Right ventricle myocardium superior (tissue), 1 donor: ENCODE data around the gene C5orf63. TPM values are rescaled to one million over a fixed set of nuclear protein-coding genes. Genes with fewer than 3 reads are reported as not detected.
A peak's percentile ranks its signal among the peaks of the same experiment; 100 is the strongest.
"Not testable (repeated sequence)": the region's sequence is repeated elsewhere in the genome, so short reads cannot be mapped to it uniquely, and the experiment has no call there.

ENCODE experiments used
- ATAC-seq: fragments of 200-7000 bp; cut with Tn5 transposase; one replicate; pipeline ENCODE4 v1.9.1; 2020; ENCODE audit warnings: mild to moderate bottlenecking; ENCODE audit not compliant: poor library complexity
- DNase-seq: peaks from one replicate; pipeline ENCODE4 v3.0.0-alpha.2; 2020
- intact Hi-C: fragments of 100-400 bp; cut with DNase I; formaldehyde crosslinking; loops from one replicate; pipeline ENCODE4 v1.11.2; 2022
- total RNA-seq: library from RNA; stranded (reverse); fragmentation: NEBNext Ultra II Directional; extraction: Animal tissue kit (Norgen Biotek cat#: 25700); gene quantifications from one replicate; pipeline ENCODE4 v1.2.1, GENCODE V29; 2021
- donor health status: DM: no; HTN: yes; CAD: no; lungs with severe emphysema.

The C5orf63 gene
- total RNA-seq, 1 donor from 2014 or later, result 11.1 TPM

GRCh38 chr5:127015716-127016115 is 57.6 kb downstream of the C5orf63 start:
- intact Hi-C loops, result no loop called here
- no peak for ATAC-seq
- no peak for DNase-seq

DNA sequence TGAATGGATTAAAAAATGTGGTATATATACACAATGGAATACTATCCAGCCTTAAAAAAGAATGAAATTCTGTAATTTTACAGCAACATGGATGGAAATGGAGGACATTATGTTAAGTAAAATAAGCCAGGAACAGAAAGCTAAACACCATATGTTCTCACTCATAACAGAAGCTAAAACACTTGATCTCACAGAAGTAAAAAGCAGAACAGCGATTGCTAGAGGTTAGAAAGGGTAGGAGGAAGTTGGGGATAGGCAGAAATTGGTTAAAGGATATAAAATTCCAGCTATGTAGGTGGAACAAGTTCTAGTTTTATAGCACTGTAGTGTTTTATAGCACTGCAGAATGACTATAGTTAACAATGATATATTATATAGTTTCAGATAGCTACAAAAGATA is 58.7 kb downstream of the C5orf63 start:
- DNase-seq (no peak), ATAC-seq (no peak)
- intact Hi-C loops, result no loop called here

- intact Hi-C loops, result no loop called here
- DNase-seq, result no peak
- ATAC-seq, result no peak
These were observed 59.9 kb downstream of the C5orf63 start for GRCh38 chr5:127013407-127013806.

DNA sequence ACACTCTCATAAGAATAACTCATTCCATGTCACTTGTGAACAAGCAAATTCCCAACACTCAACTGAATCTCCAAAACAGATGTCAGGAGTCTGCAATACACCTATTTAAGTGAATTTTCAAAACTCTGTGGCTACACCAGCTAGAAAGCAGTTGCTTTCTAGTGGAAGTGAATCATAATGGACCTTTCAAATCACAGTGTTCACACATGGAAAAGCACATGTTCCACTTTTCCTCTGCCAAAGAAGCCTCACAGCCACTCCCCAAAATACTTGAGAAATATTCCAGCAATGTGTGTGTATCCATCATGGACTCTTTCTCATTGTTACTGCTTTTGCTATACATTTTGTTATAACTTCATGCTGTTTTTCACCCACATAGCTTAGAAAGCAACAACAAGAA is 60.4 kb downstream of the C5orf63 start:
- intact Hi-C loops, result no loop called here

GRCh38 chr5:127011961-127012644 is 61.2 kb downstream of the C5orf63 start:
- no peak for DNase-seq
- intact Hi-C loops, result no loop called here
- ATAC-seq, result no peak

More for the DNA sequence above, 60.4 kb downstream of the C5orf63 start:
- DNase-seq, result no peak
- no peak for ATAC-seq

DNA sequence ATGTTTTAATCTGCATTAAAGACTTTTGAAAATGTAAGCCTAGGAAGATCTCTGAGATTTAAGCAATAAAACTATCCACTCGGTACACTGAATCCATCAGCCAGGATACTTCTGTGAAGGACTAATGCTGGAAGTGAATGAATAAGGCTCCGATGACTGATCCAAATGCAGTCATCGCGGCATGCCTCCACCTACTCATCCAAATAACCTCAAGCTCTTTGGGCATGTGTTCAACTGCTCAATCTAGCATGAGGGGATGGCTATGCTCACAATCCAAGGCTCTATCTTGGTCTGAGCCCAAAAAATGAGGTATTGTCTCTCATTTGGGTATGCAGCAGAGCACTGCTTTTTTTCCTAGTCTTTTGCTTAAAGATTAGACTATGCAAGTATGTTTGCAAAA is 62.1 kb downstream of the C5orf63 start:
- ATAC-seq (no peak), DNase-seq (no peak)
- intact Hi-C loops, result no loop called here

- DNase-seq (no peak), ATAC-seq (no peak)
- intact Hi-C loops, result no loop called here
These were observed 62.9 kb downstream of the C5orf63 start for GRCh38 chr5:127010362-127010761.

DNA sequence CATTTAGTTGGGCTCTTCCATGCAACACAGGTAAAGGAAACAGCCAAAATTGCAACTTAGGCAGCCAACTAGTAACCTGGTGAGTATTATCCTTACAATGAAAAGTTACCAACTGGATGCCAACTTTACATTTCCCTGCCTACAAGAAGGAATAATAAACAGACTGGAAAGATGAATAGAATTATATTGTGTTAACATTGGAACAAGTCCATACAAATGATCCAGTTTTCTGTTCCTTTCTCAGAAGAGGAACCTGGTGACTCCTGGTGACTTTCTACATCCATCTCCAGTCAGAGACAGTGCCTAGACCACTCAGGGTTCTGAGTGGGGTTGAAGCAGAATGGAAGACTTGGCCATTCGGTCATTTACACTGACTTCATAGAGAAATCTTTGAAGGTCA is 63.5 kb downstream of the C5orf63 start:
- ATAC-seq, result no peak
- no peak for DNase-seq
- intact Hi-C loops, result no loop called here

GRCh38 chr5:127008300-127008975 is 64.9 kb downstream of the C5orf63 start:
- peak; percentile 60 for ATAC-seq
- peak; percentile 56 for DNase-seq
- intact Hi-C loops, result no loop called here

GRCh38 chr5:127007522-127007921 is 65.8 kb downstream of the C5orf63 start:
- intact Hi-C loops, result no loop called here

GRCh38 chr5:127006744-127007143 is 66.6 kb downstream of the C5orf63 start:
- ATAC-seq, result no peak
- intact Hi-C loops, result no loop called here

More at GRCh38 chr5:127007522-127007921, 65.8 kb downstream of the C5orf63 start:
- ATAC-seq (no peak), DNase-seq (no peak)

GRCh38 chr5:127005282-127005681 is 68.0 kb downstream of the C5orf63 start:
- DNase-seq, intact Hi-C loops, ATAC-seq: not testable (repeated sequence)

More at GRCh38 chr5:127006744-127007143, 66.6 kb downstream of the C5orf63 start:
- DNase-seq, result no peak

GRCh38 chr5:127004721-127005120 is 68.6 kb downstream of the C5orf63 start:
- no peak for DNase-seq
- intact Hi-C loops, result no loop called here
- no peak for ATAC-seq

GRCh38 chr5:127003798-127004495 is 69.4 kb downstream of the C5orf63 start:
- DNase-seq (no peak), ATAC-seq (peak; percentile 26)
- intact Hi-C loops, result no loop called here

DNA sequence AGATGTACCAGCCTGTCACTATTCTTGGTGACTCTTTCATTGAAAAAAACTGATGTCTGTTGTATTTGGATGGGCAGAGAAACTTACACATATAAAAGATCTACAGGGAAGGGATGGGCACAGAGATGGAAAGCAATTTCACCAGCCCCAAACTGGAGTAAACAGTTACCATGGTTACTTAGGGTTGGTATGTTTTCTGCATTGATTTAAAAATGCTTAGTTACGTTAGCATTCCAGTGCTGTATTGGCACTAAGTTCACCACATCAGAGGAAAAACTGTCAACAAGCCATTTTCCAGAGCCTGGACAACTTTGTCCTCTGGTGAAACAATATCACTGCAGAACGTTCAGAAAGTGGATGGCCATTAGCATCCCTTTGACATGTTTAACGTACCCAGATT is 70.9 kb downstream of the C5orf63 start:
- DNase-seq (no peak), ATAC-seq (no peak)
- intact Hi-C loops, result no loop called here

DNA sequence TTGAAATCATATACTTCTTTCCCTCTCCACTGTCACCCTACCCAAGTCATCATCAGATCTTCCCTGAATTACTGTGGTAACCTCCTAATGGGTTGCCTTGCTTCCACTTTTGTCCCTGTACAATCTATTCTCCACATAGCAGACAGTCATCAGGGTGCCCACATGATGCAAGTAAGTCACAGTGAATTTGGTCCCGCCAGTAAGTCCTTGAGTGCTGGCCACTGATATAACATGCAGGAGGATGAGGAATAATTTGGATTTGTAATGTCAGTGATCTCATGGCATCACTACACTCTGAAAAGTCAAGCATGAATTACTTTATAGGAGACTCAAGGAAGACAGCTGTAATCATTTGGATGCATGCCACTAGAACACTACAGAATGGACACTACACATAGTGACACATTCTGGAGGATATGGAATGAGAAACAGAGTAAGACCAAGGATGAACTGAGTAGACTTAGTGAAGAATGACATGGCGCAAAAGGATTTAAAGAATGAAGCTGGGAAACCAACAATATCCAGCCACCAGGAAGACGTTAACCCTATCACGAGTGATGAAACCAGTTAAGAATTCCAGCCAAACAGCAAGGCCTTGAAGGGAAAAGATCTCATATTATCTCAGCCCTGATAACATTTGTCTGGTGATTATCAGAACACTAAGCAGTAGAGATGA is 71.5 kb downstream of the C5orf63 start:
- ATAC-seq (peak; percentile 23), DNase-seq (no peak)
- intact Hi-C loops, result no loop called here
